GM06990 (cell line): ENCODE data around the gene FSD2.

ENCODE experiments used
- DNase-seq: peaks from one replicate; pipeline ENCODE4 v3.0.0-alpha.2; 2011; ENCODE audit not compliant: insufficient read length; ENCODE audit errors: extremely low read depth
- H3K27me3 ChIP-seq: replicated peaks from 2 replicates; pipeline ENCODE4 v1.6.0; 2011; ENCODE audit warnings: low read length; ENCODE audit not compliant: control insufficient read depth, insufficient read depth
- H3K36me3 ChIP-seq: 2 replicates; pipeline ENCODE4 v1.5.1; 2011; ENCODE audit warnings: low read length; ENCODE audit not compliant: control insufficient read depth, insufficient read depth
- H3K4me3 ChIP-seq: replicated peaks from 2 replicates; pipeline ENCODE4 v1.5.1; 2011; ENCODE audit warnings: low read depth, mild to moderate bottlenecking, control low read depth, low read length
- CTCF ChIP-seq: IDR thresholded peaks from 2 replicates; pipeline ENCODE4 v1.5.1; 2011; ENCODE audit warnings: low read length, control low read depth, mild to moderate bottlenecking, inconsistent platforms; ENCODE audit not compliant: insufficient read depth, poor library complexity, severe bottlenecking

Gene FSD2

GRCh38 chr15:82798104-82798503 lies 7.8 kb downstream of the FSD2 start:
- H3K4me3 ChIP-seq = no peak overlapping the region

GRCh38 chr15:82793737-82794136 lies 12.1 kb downstream of the FSD2 start:
- no peak for DNase-seq
- Histone ChIP-seq H3K27me3 (no peaks in the 10 kb centered on the region), H3K36me3 (no peaks in the 10 kb centered on the region), H3K4me3 (no peak overlapping the region)
- TF ChIP-seq CTCF = no peak

More at GRCh38 chr15:82798104-82798503, 7.8 kb downstream of the FSD2 start:
- TF ChIP-seq CTCF = no peak
- no peak for DNase-seq
- H3K27me3 ChIP-seq = no peaks in the 10 kb centered on the region
- H3K36me3 ChIP-seq = no peaks in the 10 kb centered on the region

GRCh38 chr15:82792068-82792467 lies 13.8 kb downstream of the FSD2 start:
- Histone ChIP-seq H3K27me3 (no peaks in the 10 kb centered on the region), H3K4me3 (no peak overlapping the region), H3K36me3 (no peaks in the 10 kb centered on the region)
- TF ChIP-seq CTCF = no peak
- DNase-seq = no peak

- Histone ChIP-seq H3K36me3 (no peaks in the 10 kb centered on the region), H3K4me3 (no peak overlapping the region), H3K27me3 (no peaks in the 10 kb centered on the region)
- TF ChIP-seq CTCF = no peak
- DNase-seq = no peak
These were observed 15.5 kb downstream of the FSD2 start for GRCh38 chr15:82790321-82790720.

- no peaks in the 10 kb centered on the region for H3K27me3 ChIP-seq
- H3K4me3 ChIP-seq = no peak overlapping the region
- H3K36me3 ChIP-seq = no peaks in the 10 kb centered on the region
- no peak for TF ChIP-seq CTCF
- no peak for DNase-seq
These were observed 16.4 kb downstream of the FSD2 start for GRCh38 chr15:82789491-82789890.

- H3K27me3 ChIP-seq = no peaks in the 10 kb centered on the region
- no peaks in the 10 kb centered on the region for H3K36me3 ChIP-seq
- no peak for TF ChIP-seq CTCF
- DNase-seq = no peak
- no peak overlapping the region for H3K4me3 ChIP-seq
These were observed 17.4 kb downstream of the FSD2 start for GRCh38 chr15:82788496-82788895.
